Stimulated activated naive CD8-positive, alpha-beta T cell treated with anti-CD3 and anti-CD28 coated beads, Interleukin-15, Interleukin-2, amounts not matched to agents 100 ng/mL and 50 ng/mL, for 24 hours (primary cell): ENCODE measurements around the gene CAAP1.
"Not testable (repeated sequence)": the region's sequence is repeated elsewhere in the genome, so short reads cannot be mapped to it uniquely, and the experiment has no call there.

Experiments
- H3K27ac Mint-ChIP-seq: one replicate; pipeline ENCODE4 v1.8.0; 2021; ENCODE audit warnings: mild to moderate bottlenecking, mixed read lengths
- H3K27me3 Mint-ChIP-seq: one replicate; pipeline ENCODE4 v1.8.0; 2021; ENCODE audit warnings: mixed read lengths
- H3K36me3 Mint-ChIP-seq: one replicate; pipeline ENCODE4 v1.8.0; 2021; ENCODE audit warnings: low read depth, mixed read lengths
- H3K4me1 Mint-ChIP-seq: one replicate; pipeline ENCODE4 v1.8.0; 2021; ENCODE audit warnings: low read depth, mixed read lengths
- H3K4me3 Mint-ChIP-seq: one replicate; pipeline ENCODE4 v1.8.0; 2021; ENCODE audit warnings: mild to moderate bottlenecking, mixed read lengths
- H3K9me3 Mint-ChIP-seq: one replicate; pipeline ENCODE4 v1.8.0; 2021; ENCODE audit warnings: mixed read lengths

CAAP1 gene

GRCh38 chr9:26882154-26882553 is 10.4 kb downstream of the CAAP1 start:
- H3K9me3 Mint-ChIP-seq: peaks cover 18% of the 10 kb centered on the region
- no peaks in the 10 kb centered on the region for H3K27me3 Mint-ChIP-seq
- H3K36me3 Mint-ChIP-seq: peaks cover 84% of the 10 kb centered on the region

DNA sequence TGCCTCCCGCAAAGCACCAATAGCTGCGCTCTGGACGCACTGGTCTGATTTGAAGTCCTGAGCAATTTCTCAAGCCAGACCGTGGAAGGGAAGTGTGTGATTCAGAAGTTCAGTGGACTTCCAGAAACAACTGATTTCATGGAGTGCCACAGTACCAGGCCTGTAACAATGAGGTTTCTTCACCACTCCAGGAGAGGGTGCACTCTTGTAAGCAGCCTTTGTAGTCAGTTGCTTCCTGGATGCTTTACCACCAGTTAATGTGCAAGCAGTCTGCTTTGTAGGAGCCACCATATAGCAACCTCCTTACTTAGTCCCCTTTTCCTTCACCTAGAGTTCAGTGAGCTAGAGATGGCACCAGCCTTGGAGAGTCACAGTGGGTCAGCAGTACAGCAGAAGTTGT is 12.3 kb downstream of the CAAP1 start:
- H3K9me3 Mint-ChIP-seq: peaks cover 18% of the 10 kb centered on the region
- H3K4me1 Mint-ChIP-seq: peaks cover 4% of the 10 kb centered on the region
- H3K36me3 Mint-ChIP-seq: peaks cover 78% of the 10 kb centered on the region

More at GRCh38 chr9:26882154-26882553, 10.4 kb downstream of the CAAP1 start:
- Mint-ChIP-seq H3K4me3 (no peak overlapping the region), H3K27ac (no peak overlapping the region), H3K4me1 (peaks cover 4% of the 10 kb centered on the region)

GRCh38 chr9:26875155-26875554 is 17.4 kb downstream of the CAAP1 start:
- not testable (repeated sequence) for H3K4me1 Mint-ChIP-seq, H3K27me3 Mint-ChIP-seq, H3K4me3 Mint-ChIP-seq, H3K27ac Mint-ChIP-seq
- peaks cover 13% of the 10 kb centered on the region for H3K9me3 Mint-ChIP-seq
- peaks cover 43% of the 10 kb centered on the region for H3K36me3 Mint-ChIP-seq

More for the DNA sequence above, 12.3 kb downstream of the CAAP1 start:
- H3K27me3 Mint-ChIP-seq: no peaks in the 10 kb centered on the region
- H3K4me3 Mint-ChIP-seq: no peak overlapping the region
- H3K27ac Mint-ChIP-seq: no peak overlapping the region

DNA sequence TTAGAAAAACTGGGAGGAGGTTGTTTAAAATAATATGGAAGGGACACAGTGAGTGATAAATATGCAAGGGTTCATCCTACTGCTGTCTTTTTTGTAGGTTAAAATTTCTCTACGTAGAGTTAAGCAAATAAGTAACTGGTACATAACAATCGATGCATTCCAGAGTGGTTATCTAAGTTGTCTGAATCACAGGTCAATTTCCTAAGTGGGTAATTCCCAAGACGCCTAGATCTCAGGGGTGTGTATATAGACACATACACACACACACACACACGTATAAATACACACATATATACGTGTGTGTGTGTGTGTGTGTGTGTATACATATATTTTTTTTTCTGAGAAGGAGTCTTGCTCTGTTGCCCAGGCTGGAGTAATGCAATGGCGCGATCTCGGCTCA is 22.3 kb downstream of the CAAP1 start:
- Mint-ChIP-seq H3K36me3 (peaks cover 19% of the 10 kb centered on the region), H3K27me3 (no peaks in the 10 kb centered on the region), H3K4me1 (no peaks in the 10 kb centered on the region), H3K27ac (no peak overlapping the region), H3K9me3 (no peaks in the 10 kb centered on the region), H3K4me3 (no peak overlapping the region)

DNA sequence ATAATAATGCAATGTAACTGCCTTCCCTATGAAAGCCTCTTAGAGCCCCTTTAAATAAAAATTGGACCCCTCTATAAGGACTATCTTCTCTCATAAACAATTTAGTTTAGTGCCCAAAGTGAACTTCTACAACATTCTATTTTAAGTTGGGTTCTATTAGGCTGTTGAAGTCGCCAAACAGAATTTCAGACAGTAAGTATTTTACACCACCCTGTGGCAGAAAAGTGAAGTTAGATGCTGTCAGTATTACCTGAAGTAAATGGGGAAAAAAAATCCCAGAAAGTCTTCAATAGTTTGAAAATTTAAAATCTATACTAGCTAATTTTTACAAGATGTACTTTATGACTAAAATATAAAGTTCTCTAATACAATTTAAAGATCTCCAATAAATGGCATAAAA is 29.5 kb downstream of the CAAP1 start:
- Mint-ChIP-seq H3K4me3 (no peak overlapping the region), H3K4me1 (no peaks in the 10 kb centered on the region), H3K9me3 (no peaks in the 10 kb centered on the region), H3K36me3 (peaks cover 15% of the 10 kb centered on the region), H3K27ac (no peak overlapping the region), H3K27me3 (no peaks in the 10 kb centered on the region)

GRCh38 chr9:26856413-26857032 is 36.1 kb downstream of the CAAP1 start:
- Mint-ChIP-seq H3K4me1 (no peaks in the 10 kb centered on the region), H3K27me3 (no peaks in the 10 kb centered on the region), H3K27ac (no peak overlapping the region), H3K9me3 (no peaks in the 10 kb centered on the region), H3K36me3 (peaks cover 34% of the 10 kb centered on the region), H3K4me3 (no peak overlapping the region)

- Mint-ChIP-seq H3K36me3 (peaks cover 32% of the 10 kb centered on the region), H3K27me3 (no peaks in the 10 kb centered on the region), H3K27ac (no peak overlapping the region), H3K4me3 (no peak overlapping the region), H3K9me3 (no peaks in the 10 kb centered on the region), H3K4me1 (no peaks in the 10 kb centered on the region)
These were observed 41.6 kb downstream of the CAAP1 start for GRCh38 chr9:26850995-26851394.

DNA sequence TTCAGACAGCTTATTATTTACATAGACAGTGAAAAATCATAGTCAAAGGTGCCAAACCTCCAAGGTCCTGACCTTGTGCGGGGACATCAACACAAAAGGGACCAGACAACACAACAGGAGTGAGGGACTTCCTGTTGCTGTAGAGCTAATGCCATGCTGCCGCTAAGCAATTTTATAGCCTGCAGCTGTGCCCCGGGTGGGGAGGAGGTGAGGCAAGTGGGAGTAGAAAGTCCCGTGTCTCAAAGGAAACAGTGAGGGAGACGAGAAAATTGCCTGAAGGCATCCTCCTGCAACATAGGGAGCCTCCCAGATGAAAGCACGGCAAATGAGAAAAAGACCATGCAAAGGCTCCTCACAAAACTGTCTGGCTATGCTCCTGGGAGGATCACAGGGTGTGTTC is 58.8 kb downstream of the CAAP1 start:
- H3K36me3 Mint-ChIP-seq: peaks cover 14% of the 10 kb centered on the region
- H3K4me1 Mint-ChIP-seq: no peaks in the 10 kb centered on the region
- H3K27ac Mint-ChIP-seq: no peak overlapping the region
- no peaks in the 10 kb centered on the region for H3K27me3 Mint-ChIP-seq
- no peaks in the 10 kb centered on the region for H3K9me3 Mint-ChIP-seq
- no peak overlapping the region for H3K4me3 Mint-ChIP-seq

- not testable (repeated sequence) for H3K9me3 Mint-ChIP-seq, H3K36me3 Mint-ChIP-seq, H3K4me1 Mint-ChIP-seq, H3K27me3 Mint-ChIP-seq, H3K4me3 Mint-ChIP-seq, H3K27ac Mint-ChIP-seq
These were observed 64.1 kb downstream of the CAAP1 start for GRCh38 chr9:26828391-26828955.

DNA sequence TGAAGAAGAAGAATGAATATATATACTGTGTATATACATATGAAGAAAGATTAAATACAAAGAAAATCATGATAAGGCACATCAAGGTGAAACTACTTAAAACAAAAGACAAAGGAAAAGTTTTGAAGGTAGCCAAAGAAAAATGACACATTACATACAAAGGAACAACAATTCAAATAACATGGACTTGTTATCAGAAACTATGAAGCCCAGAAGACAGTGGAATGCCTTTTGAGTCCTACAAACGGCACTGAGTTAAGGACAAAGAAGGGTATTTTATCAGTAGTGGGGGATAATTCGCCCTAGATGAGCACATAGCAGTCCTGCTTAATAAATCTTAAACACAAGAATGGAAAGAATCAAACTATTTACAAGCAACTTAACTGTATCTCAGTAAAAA is 77.8 kb downstream of the CAAP1 start:
- Mint-ChIP-seq H3K4me1 (no peaks in the 10 kb centered on the region), H3K27me3 (peaks cover 5% of the 10 kb centered on the region)

GRCh38 chr9:26813247-26813646 is 79.4 kb downstream of the CAAP1 start:
- Mint-ChIP-seq H3K4me3 (no peak overlapping the region), H3K27me3 (peaks cover 5% of the 10 kb centered on the region), H3K27ac (no peak overlapping the region), H3K9me3 (no peaks in the 10 kb centered on the region), H3K4me1 (no peaks in the 10 kb centered on the region), H3K36me3 (no peaks in the 10 kb centered on the region)

More for the DNA sequence above, 77.8 kb downstream of the CAAP1 start:
- Mint-ChIP-seq H3K4me3 (no peak overlapping the region), H3K9me3 (no peaks in the 10 kb centered on the region), H3K27ac (no peak overlapping the region), H3K36me3 (no peaks in the 10 kb centered on the region)

DNA sequence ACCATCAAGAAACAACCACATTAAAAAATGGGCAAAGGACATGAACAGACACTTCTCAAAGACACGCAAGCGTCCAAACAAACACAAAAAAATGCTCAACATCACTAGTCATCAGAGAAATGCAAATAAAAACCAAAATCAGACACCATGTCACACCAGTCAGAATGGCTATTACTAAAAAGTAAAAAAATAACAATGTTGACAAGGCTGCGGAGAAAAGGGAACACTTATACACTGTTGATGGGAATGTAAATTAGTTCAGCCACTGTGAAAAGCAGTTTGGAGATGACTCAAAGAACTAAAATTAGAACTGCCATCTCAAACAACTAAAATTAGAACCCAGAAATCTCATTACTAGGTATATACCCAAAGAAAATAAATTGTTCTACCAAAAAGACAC is 80.4 kb downstream of the CAAP1 start:
- peaks cover 5% of the 10 kb centered on the region for H3K27me3 Mint-ChIP-seq
- no peaks in the 10 kb centered on the region for H3K36me3 Mint-ChIP-seq
- no peak overlapping the region for H3K27ac Mint-ChIP-seq
- no peaks in the 10 kb centered on the region for H3K9me3 Mint-ChIP-seq
- no peaks in the 10 kb centered on the region for H3K4me1 Mint-ChIP-seq
- H3K4me3 Mint-ChIP-seq: no peak overlapping the region

GRCh38 chr9:26811106-26811505 is 81.5 kb downstream of the CAAP1 start:
- Mint-ChIP-seq H3K36me3 (no peaks in the 10 kb centered on the region), H3K9me3 (no peaks in the 10 kb centered on the region), H3K4me3 (no peak overlapping the region), H3K27me3 (peaks cover 5% of the 10 kb centered on the region), H3K4me1 (no peaks in the 10 kb centered on the region), H3K27ac (no peak overlapping the region)

DNA sequence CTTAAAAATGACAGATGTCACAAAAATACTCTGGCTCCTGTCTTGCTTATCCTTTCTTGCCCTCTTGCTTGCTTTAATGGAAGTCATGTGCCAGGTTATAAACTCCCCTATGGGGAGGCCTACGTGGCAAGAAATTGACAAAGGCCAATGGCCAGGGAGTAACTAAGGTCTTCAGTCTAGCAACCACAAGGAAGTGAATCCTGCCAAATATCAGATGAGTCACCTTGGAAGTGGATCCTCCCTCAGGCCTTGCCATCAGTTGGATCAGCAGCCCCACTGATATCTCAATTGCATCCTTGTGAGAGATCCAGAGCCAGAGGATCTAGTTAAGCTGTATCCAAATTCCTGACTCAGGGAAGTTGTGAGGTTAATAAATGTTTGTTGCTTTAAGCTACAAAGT is 82.8 kb downstream of the CAAP1 start:
- peaks cover 5% of the 10 kb centered on the region for H3K27me3 Mint-ChIP-seq
- H3K4me3 Mint-ChIP-seq: no peak overlapping the region
- no peak overlapping the region for H3K27ac Mint-ChIP-seq
- no peaks in the 10 kb centered on the region for H3K9me3 Mint-ChIP-seq
- no peaks in the 10 kb centered on the region for H3K4me1 Mint-ChIP-seq
- H3K36me3 Mint-ChIP-seq: no peaks in the 10 kb centered on the region

- no peak overlapping the region for H3K27ac Mint-ChIP-seq
- H3K4me3 Mint-ChIP-seq: no peak overlapping the region
- H3K9me3 Mint-ChIP-seq: no peaks in the 10 kb centered on the region
- H3K36me3 Mint-ChIP-seq: no peaks in the 10 kb centered on the region
- no peaks in the 10 kb centered on the region for H3K4me1 Mint-ChIP-seq
- H3K27me3 Mint-ChIP-seq: peaks cover 5% of the 10 kb centered on the region
These were observed 85.4 kb downstream of the CAAP1 start for GRCh38 chr9:26807161-26807560.

DNA sequence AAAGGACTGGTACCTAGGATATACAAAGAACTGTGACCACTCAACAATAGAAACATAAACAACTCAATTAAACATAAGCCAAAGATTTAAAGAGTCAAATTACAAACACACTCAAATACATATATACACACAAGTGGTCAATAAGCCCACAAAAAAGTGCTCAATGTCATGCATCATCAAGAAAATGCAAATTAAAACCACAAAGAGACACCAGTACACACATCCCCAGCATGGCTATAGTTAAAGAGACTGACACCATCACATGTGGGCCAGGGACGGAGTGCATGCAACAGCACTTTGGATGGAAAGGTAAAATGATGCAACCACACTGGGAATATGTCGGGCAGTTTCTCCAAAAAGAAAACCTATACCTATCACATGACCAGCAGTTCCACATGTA is 89.7 kb downstream of the CAAP1 start:
- Mint-ChIP-seq H3K4me1 (no peaks in the 10 kb centered on the region), H3K27ac (no peak overlapping the region), H3K9me3 (no peaks in the 10 kb centered on the region), H3K27me3 (no peaks in the 10 kb centered on the region), H3K4me3 (no peak overlapping the region), H3K36me3 (no peaks in the 10 kb centered on the region)
